HepG2 (cell line): ENCODE results near the gene SYNDIG1.

Experiments
- CTCF ChIP-seq: sonication (generic); formaldehyde crosslinking; IDR thresholded peaks from 2 replicates; pipeline ENCODE4 v1.5.0; 2020; ENCODE audit warnings: mild to moderate bottlenecking, missing genetic modification reagents, moderate library complexity
- JUND ChIP-seq: sonication (generic); formaldehyde crosslinking; IDR thresholded peaks from 2 replicates; pipeline ENCODE4 v1.8.0; 2022; ENCODE audit warnings: mild to moderate bottlenecking, missing genetic modification reagents
- KLF6 ChIP-seq: IDR thresholded peaks from 2 replicates; pipeline ENCODE4 v1.8.0; 2016; ENCODE audit warnings: missing biosample characterization, missing genetic modification reagents
- MYC ChIP-seq: sonication (generic); formaldehyde crosslinking; IDR thresholded peaks from 2 replicates; pipeline ENCODE4 v1.9.0; 2021; ENCODE audit warnings: missing genetic modification reagents, borderline replicate concordance
- MYNN ChIP-seq: sonication (generic); formaldehyde crosslinking; IDR thresholded peaks from 2 replicates; pipeline ENCODE4 v1.4.0; 2020; ENCODE audit warnings: mild to moderate bottlenecking, low read depth, missing genetic modification reagents
- TFE3 ChIP-seq: IDR thresholded peaks from 2 replicates; pipeline ENCODE4 v1.6.1; 2016
- U2AF2 ChIP-seq: fragments of 200-400 bp; formaldehyde crosslinking; IDR thresholded peaks from 2 replicates; pipeline ENCODE4 v1.6.1; 2017; ENCODE audit warnings: low read depth, mild to moderate bottlenecking, low read length
- ZBTB3 ChIP-seq: sonication (generic); formaldehyde crosslinking; IDR thresholded peaks from 2 replicates; pipeline ENCODE4 v1.4.0; 2020; ENCODE audit warnings: low read depth, mild to moderate bottlenecking, moderate library complexity, missing genetic modification reagents, borderline replicate concordance
- ZNF263 ChIP-seq: sonication (generic); formaldehyde crosslinking; IDR thresholded peaks from 2 replicates; pipeline ENCODE4 v1.4.0; 2020; ENCODE audit warnings: missing genetic modification reagents
- ZNF282 ChIP-seq: fragments of 450-650 bp; IDR thresholded peaks from 2 replicates; pipeline ENCODE4 v1.6.1; 2018; ENCODE audit not compliant: partially characterized antibody
- ZNF547 ChIP-seq: sonication (generic); formaldehyde crosslinking; IDR thresholded peaks from 2 replicates; pipeline ENCODE4 v1.5.1; 2020; ENCODE audit warnings: mild to moderate bottlenecking, missing genetic modification reagents
- ZNF737 ChIP-seq: sonication (generic); formaldehyde crosslinking; IDR thresholded peaks from 2 replicates; pipeline ENCODE4 v1.5.0; 2020; ENCODE audit warnings: missing genetic modification reagents, mild to moderate bottlenecking, borderline replicate concordance
- ZNF768 ChIP-seq: sonication (generic); formaldehyde crosslinking; IDR thresholded peaks from 2 replicates; pipeline ENCODE4 v1.4.0; 2020; ENCODE audit warnings: missing genetic modification reagents
- ZNF780A ChIP-seq: sonication (generic); formaldehyde crosslinking; IDR thresholded peaks from 2 replicates; pipeline ENCODE4 v1.8.0; 2022; ENCODE audit warnings: mild to moderate bottlenecking, missing genetic modification reagents, moderate library complexity

- TF ChIP-seq MYNN (CRISPR knock-in tag) (no peak), KLF6 (CRISPR knock-in tag) (no peak), JUND (CRISPR knock-in tag) (no peak), U2AF2 (no peak), ZNF780A (CRISPR knock-in tag) (no peak), MYC (CRISPR knock-in tag) (no peak), ZNF768 (CRISPR knock-in tag) (no peak), CTCF (CRISPR knock-in tag) (no peak), ZNF547 (CRISPR knock-in tag) (no peak), ZNF263 (no peak), ZNF282 (no peak), ZNF737 (no peak), TFE3 (CRISPR knock-in tag) (no peak), ZBTB3 (CRISPR knock-in tag) (no peak)
These were observed 62.4 kb downstream of the SYNDIG1 start for GRCh38 chr20:24531631-24532419.
